Cerebellar nuclear complex (tissue), 1 donor: ENCODE measurements around the gene TMEM179.
"Not testable (repeated sequence)": the region's sequence is repeated elsewhere in the genome, so short reads cannot be mapped to it uniquely, and the experiment has no call there.

Experiments used
- DNase-seq, 2 experiments: peaks; one replicate each; lab custom pipeline; 2025; lab: John Stamatoyannopoulos, UW

The TMEM179 gene

GRCh38 chr14:104637546-104638003 is 33.0 kb upstream of the TMEM179 start:
- no peak for DNase-seq

GRCh38 chr14:104636846-104637545 is 32.4 kb upstream of the TMEM179 start:
- not testable (repeated sequence) for DNase-seq

DNA sequence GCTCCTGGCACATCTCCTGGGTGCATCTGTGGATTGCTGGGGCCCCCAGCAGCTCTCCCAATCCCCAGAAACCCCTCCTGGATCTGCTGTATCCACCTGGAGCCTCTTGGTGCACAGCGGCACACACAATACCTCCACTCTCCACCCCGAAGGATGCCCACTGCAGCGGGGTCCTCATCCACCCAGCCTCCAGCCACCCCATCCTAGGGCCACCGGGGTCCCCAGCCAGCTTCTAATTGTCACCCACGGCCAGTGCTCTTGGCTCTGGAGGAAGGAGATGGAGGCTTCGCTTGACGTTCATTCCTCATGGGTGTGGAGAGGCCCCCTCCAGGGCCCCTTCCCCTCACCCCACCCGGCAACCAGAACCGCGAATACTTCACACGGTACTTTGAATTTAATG is 31.6 kb upstream of the TMEM179 start:
- no peak for DNase-seq

GRCh38 chr14:104635717-104636116 is 31.1 kb upstream of the TMEM179 start:
- DNase-seq: no peak

DNA sequence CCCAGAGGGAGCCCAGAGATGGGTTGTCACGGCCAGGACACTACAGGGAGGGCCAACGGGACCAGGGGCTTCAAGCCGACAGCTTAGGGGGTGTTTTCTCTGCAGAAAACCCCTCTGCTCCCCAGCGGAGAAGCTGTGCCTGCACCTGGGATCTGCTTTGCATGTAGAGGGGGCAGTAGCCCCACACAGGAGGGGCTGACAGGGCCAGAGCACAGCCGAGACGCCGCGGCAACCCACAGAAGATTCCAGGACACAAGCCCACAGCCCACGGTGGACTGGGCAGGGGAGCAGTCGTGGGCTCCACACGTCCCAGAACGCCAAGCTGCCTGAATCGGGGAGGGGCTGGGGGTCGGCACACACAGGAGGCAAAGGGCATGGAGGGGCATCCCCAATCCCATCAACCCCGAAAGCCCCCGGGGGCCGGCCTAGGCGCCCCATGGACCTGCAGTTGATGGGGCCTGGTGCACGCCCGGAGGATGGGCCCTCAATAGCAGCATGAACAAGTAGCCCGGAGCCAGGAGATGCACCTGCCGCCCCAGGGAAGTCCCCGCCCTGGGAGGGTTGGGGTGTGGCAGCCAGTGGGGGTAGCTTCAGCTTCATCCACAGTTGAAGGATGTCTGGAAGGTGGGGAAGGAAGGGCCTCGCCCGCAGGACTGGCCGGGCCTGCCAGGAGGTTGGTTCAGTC is 30.5 kb upstream of the TMEM179 start:
- no peak for DNase-seq

GRCh38 chr14:104634138-104634760 is 29.7 kb upstream of the TMEM179 start:
- DNase-seq: no peak

- no peak for DNase-seq
Measured at GRCh38 chr14:104633276-104634137, 28.9 kb upstream of the TMEM179 start.

DNA sequence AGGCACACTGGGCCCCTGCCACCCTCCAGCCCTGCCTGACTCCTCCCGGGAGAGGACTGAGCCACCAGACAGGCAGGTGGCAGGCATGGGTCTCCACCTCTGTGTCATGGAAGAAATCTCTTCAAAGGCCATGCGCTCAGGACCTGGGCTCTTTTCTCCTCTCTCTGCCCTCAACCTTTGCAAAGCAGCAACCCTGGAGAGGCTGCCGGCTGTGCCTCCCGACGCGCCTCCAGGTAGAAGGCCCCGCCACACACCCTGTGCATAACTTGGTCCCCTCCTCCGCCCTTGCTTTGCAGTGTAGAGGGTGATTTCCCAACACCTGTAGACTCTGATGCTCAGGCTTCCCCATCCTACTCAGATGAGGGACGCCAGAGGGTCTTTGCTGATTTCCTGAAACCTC is 28.2 kb upstream of the TMEM179 start:
- DNase-seq: no peak

GRCh38 chr14:104624939-104625338 is 20.4 kb upstream of the TMEM179 start:
- no peak for DNase-seq

- DNase-seq: no peak
Measured at GRCh38 chr14:104614126-104614812, 9.7 kb upstream of the TMEM179 start.

GRCh38 chr14:104611881-104612280 is 7.3 kb upstream of the TMEM179 start:
- no peak for DNase-seq

DNA sequence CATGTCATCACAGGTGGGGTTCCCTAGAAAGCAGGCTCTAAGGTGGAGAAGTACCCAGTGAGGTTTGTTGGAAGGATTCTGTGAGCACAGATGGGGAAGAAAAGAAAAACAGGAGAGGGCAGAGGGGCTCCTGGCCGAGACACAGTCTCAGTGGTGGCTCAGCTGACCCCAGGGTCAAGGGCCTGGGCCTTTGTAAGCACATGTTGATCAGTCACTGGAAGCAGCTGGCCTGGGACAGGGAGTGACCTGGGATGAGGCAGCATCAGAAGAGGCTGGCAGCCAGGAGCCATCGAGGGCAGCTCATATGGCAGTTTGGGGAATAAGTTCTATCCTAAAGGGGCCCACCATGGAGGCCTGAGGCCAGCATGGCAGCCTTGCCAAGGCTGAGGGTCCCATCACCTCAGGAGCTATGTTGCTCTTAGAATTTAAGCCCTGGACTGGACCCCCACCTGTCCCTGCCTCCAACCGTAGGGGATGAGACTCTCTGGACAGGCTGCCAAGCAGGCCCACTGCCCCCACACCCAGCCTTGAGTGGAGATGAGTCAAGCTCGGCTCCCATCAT is 6.3 kb upstream of the TMEM179 start:
- no peak for DNase-seq

GRCh38 chr14:104609666-104610065 is 5.1 kb upstream of the TMEM179 start:
- DNase-seq: no peak

GRCh38 chr14:104603711-104604401 is 716 bp downstream of the TMEM179 start:
- no peak for DNase-seq

DNA sequence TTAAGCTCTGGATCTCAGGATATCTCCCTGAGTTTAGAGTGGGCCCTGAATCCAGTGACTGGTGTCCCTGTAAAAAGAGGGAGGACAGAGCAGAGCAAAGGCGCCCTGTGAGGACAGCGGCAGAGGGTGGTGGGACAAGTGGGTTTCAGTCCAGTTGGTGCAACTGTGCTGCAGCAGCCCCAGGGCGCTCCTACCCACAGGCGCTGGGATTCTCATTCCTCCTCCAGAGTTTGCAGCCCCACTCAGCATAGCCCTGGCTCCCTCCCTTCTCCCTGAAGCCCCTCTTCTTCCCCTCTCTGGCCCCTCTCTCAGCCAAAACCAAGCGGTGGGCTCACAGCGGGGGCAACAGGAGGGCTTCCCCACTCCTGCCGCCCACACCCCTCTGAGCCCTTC is 1.6 kb downstream of the TMEM179 start:
- no peak for DNase-seq

GRCh38 chr14:104602315-104602932 is 2.1 kb downstream of the TMEM179 start:
- DNase-seq: no peak

GRCh38 chr14:104601786-104602185 is 2.8 kb downstream of the TMEM179 start:
- DNase-seq: no peak

DNA sequence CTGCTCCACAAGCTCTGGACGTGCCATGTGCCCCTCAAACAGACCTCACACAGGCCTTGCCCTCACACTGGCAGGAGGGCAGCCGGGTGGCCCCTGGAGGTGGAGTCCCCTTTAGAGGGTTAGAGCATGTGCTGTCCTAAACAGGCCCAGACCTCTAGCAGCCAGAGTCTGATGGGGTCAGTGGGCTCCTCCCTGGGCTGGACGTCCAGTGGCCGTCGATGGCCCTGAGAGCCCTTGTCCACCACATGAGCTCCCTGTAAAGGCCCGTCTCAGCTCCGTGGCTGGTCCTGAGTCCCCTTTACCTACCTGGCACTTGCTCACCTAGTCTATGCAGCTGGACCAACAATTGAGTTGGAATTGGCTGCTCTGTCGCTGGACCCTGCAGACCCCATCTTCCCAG is 3.8 kb downstream of the TMEM179 start:
- no peak for DNase-seq

DNA sequence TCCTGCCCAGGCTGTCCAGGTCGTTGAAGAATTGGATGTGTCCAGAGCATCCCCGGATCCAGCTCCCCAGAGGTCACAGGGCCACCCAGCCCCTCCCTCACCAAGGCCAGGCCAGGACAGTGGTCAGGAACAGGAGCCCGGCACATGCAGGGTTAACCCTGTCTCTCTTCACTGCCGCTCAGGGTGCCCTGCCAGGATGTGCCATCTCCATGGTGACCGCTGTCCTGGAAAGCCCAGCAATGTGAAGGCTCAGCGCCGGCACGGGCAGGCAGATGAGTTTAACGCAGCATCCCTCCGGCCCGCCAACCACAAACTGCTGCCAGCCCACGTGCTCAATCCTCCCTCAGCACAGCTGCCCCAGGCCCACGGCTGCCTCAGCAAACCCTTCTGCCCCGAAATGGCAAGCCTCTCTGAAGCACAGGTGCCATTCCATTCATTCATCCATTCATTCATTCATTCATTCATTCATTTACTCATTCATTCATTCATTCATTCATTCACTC is 4.4 kb downstream of the TMEM179 start:
- no peak for DNase-seq

- no peak for DNase-seq
Measured at GRCh38 chr14:104599446-104599845, 5.1 kb downstream of the TMEM179 start.
